SK-N-SH treated with all-trans-retinoic acid at 6 μM for 48 hours (cell line): ENCODE data around the gene CLDN5.

ENCODE experiments used
- ATAC-seq: fragments of 200-7000 bp; cut with Tn5 transposase; 3 replicates; pipeline ENCODE4 v1.9.1; 2020; ENCODE audit warnings: mild to moderate bottlenecking, moderate library complexity
- ARNTL ChIP-seq: fragments of 450-650 bp; formaldehyde crosslinking; IDR thresholded peaks from 2 replicates; pipeline ENCODE4 v1.5.0; 2020; ENCODE audit warnings: low read depth, mild to moderate bottlenecking, moderate library complexity, borderline replicate concordance
- BACH2 ChIP-seq: fragments of 250-450 bp; sonication (Bioruptor Pico); IDR thresholded peaks from 2 replicates; pipeline ENCODE4 v1.9.0; 2021; ENCODE audit warnings: mild to moderate bottlenecking, borderline replicate concordance
- CSDC2 ChIP-seq: fragments of 250-450 bp; sonication (Bioruptor Pico); IDR thresholded peaks from 2 replicates; pipeline ENCODE4 v1.5.0; 2020; ENCODE audit warnings: mild to moderate bottlenecking, moderate library complexity
- CSRNP3 ChIP-seq: fragments of 250-450 bp; sonication (Bioruptor Pico); IDR thresholded peaks from 2 replicates; pipeline ENCODE4 v1.5.1; 2021; ENCODE audit warnings: mild to moderate bottlenecking, moderate library complexity
- ESRRG ChIP-seq: fragments of 250-450 bp; sonication (Bioruptor Pico); IDR thresholded peaks from 2 replicates; pipeline ENCODE4 v1.6.1; 2021; ENCODE audit warnings: mild to moderate bottlenecking
- GLIS3 ChIP-seq: fragments of 250-450 bp; sonication (Bioruptor Pico); IDR thresholded peaks from 2 replicates; pipeline ENCODE4 v1.5.0; 2020; ENCODE audit warnings: mild to moderate bottlenecking, moderate library complexity
- ISL1 ChIP-seq: fragments of 250-450 bp; sonication (Bioruptor Pico); IDR thresholded peaks from 2 replicates; pipeline ENCODE4 v2.1.2; 2022; ENCODE audit warnings: mild to moderate bottlenecking, moderate library complexity
- OSR1 ChIP-seq: fragments of 250-450 bp; sonication (Bioruptor Pico); IDR thresholded peaks from 2 replicates; pipeline ENCODE4 v1.8.0; 2022; ENCODE audit warnings: moderate library complexity, mild to moderate bottlenecking, inconsistent platforms
- POU6F1 ChIP-seq: fragments of 250-450 bp; sonication (Bioruptor Pico); IDR thresholded peaks from 2 replicates; pipeline ENCODE4 v1.8.0; 2021; ENCODE audit warnings: low read depth, mild to moderate bottlenecking, moderate library complexity, borderline replicate concordance
- RARB ChIP-seq: fragments of 250-450 bp; sonication (Bioruptor Pico); IDR thresholded peaks from 2 replicates; pipeline ENCODE4 v1.8.0; 2021; ENCODE audit warnings: mild to moderate bottlenecking, moderate library complexity
- SNAI2 ChIP-seq: fragments of 250-450 bp; sonication (Bioruptor Pico); IDR thresholded peaks from 2 replicates; pipeline ENCODE4 v1.5.0; 2020; ENCODE audit warnings: mild to moderate bottlenecking, moderate library complexity
- TCF4 ChIP-seq: fragments of 250-450 bp; sonication (Bioruptor Pico); IDR thresholded peaks from 2 replicates; pipeline ENCODE4 v1.8.0; 2021; ENCODE audit warnings: mild to moderate bottlenecking, moderate library complexity, borderline replicate concordance
- TOX ChIP-seq: fragments of 250-450 bp; sonication (Bioruptor Pico); IDR thresholded peaks from 2 replicates; pipeline ENCODE4 v1.8.0; 2021; ENCODE audit warnings: mild to moderate bottlenecking, moderate library complexity, borderline replicate concordance
- TSHZ2 ChIP-seq: fragments of 250-450 bp; sonication (Bioruptor Pico); IDR thresholded peaks from 2 replicates; pipeline ENCODE4 v1.5.0; 2020; ENCODE audit warnings: mild to moderate bottlenecking, moderate library complexity
- ZFP3 ChIP-seq: fragments of 250-450 bp; sonication (Bioruptor Pico); IDR thresholded peaks from 2 replicates; pipeline ENCODE4 v1.5.0; 2020; ENCODE audit warnings: mild to moderate bottlenecking, moderate library complexity
- ZFP30 ChIP-seq: fragments of 450-650 bp; formaldehyde crosslinking; IDR thresholded peaks from 2 replicates; pipeline ENCODE4 v1.5.0; 2022; ENCODE audit warnings: mild to moderate bottlenecking, moderate library complexity
- ZNF565 ChIP-seq: fragments of 450-650 bp; formaldehyde crosslinking; conservative IDR thresholded peaks from 2 replicates; pipeline ENCODE4 v1.5.0; 2020; ENCODE audit warnings: low read depth, mild to moderate bottlenecking, moderate library complexity
- ZNF70 ChIP-seq: fragments of 450-650 bp; formaldehyde crosslinking; IDR thresholded peaks from 2 replicates; pipeline ENCODE4 v1.5.0; 2020; ENCODE audit warnings: mild to moderate bottlenecking, moderate library complexity
- ZNF8 ChIP-seq: fragments of 450-650 bp; formaldehyde crosslinking; IDR thresholded peaks from 2 replicates; pipeline ENCODE4 v1.5.0; 2020; ENCODE audit warnings: mild to moderate bottlenecking, moderate library complexity
- TF ChIP-seq, protein P1 (sequence below): fragments of 250-450 bp; sonication (Bioruptor Pico); IDR thresholded peaks from 2 replicates; pipeline ENCODE4 v1.8.0; 2020; ENCODE audit warnings: mild to moderate bottlenecking, moderate library complexity, borderline replicate concordance

CLDN5 gene

DNA sequence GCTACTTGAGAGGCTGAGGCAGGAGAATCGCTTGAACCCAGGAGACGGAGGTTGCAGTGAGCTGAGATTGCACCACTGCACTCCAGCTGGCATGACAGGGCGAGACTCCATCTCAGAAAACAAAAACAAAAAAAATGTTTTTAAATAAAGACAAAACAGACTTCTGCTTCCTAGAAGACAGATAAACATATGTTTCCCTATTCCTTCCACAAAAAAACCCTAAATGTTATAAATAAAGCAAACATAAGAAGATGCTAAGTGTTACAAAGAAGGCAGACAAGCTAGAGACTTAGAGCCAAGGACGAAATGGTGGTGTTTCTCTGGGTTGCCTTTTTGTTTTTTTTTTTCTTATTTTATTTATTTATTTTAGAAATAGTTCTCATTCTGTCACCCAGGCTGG is 5.6 kb upstream of the CLDN5 start:
- ATAC-seq = no peak

GRCh38 chr22:19527861-19528417 is 3.7 kb upstream of the CLDN5 start:
- ATAC-seq = no peak
- TF ChIP-seq TSHZ2 (CRISPR knock-in tag) (no peak), ISL1 (no peak), ZNF70 (CRISPR knock-in tag) (no peak), OSR1 (CRISPR knock-in tag) (no peak), ARNTL (CRISPR knock-in tag) (no peak), POU6F1 (CRISPR knock-in tag) (no peak), ZNF8 (no peak), ZFP30 (CRISPR knock-in tag) (no peak), SNAI2 (CRISPR knock-in tag) (no peak), TCF4 (CRISPR knock-in tag) (no peak), ZFP3 (CRISPR knock-in tag) (no peak)

More for the DNA sequence above, 5.6 kb upstream of the CLDN5 start:
- TF ChIP-seq CSDC2 (no peak), POU6F1 (CRISPR knock-in tag) (no peak), TOX (CRISPR knock-in tag) (no peak), SNAI2 (CRISPR knock-in tag) (no peak), OSR1 (CRISPR knock-in tag) (no peak), ZNF70 (CRISPR knock-in tag) (no peak), ZFP30 (CRISPR knock-in tag) (no peak), RARB (no peak), ARNTL (CRISPR knock-in tag) (no peak), ZNF8 (no peak), CSRNP3 (CRISPR knock-in tag) (no peak), BACH2 (no peak), TCF4 (CRISPR knock-in tag) (no peak), TSHZ2 (CRISPR knock-in tag) (no peak), GLIS3 (CRISPR knock-in tag) (no peak), ESRRG (no peak), ZNF565 (CRISPR knock-in tag) (no peak), ZFP3 (CRISPR knock-in tag) (no peak), ISL1 (no peak)
- TF ChIP-seq, protein P1, sequence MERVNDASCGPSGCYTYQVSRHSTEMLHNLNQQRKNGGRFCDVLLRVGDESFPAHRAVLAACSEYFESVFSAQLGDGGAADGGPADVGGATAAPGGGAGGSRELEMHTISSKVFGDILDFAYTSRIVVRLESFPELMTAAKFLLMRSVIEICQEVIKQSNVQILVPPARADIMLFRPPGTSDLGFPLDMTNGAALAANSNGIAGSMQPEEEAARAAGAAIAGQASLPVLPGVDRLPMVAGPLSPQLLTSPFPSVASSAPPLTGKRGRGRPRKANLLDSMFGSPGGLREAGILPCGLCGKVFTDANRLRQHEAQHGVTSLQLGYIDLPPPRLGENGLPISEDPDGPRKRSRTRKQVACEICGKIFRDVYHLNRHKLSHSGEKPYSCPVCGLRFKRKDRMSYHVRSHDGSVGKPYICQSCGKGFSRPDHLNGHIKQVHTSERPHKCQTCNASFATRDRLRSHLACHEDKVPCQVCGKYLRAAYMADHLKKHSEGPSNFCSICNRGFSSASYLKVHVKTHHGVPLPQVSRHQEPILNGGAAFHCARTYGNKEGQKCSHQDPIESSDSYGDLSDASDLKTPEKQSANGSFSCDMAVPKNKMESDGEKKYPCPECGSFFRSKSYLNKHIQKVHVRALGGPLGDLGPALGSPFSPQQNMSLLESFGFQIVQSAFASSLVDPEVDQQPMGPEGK (CRISPR knock-in tag) = no peak
